NCI-H524 (cell line): ENCODE results near the gene LAMA4.

Experiments
- DNase-seq, 2 experiments: peaks; one replicate each; lab custom pipeline; 2025; lab: John Stamatoyannopoulos, UW

LAMA4 gene

DNA sequence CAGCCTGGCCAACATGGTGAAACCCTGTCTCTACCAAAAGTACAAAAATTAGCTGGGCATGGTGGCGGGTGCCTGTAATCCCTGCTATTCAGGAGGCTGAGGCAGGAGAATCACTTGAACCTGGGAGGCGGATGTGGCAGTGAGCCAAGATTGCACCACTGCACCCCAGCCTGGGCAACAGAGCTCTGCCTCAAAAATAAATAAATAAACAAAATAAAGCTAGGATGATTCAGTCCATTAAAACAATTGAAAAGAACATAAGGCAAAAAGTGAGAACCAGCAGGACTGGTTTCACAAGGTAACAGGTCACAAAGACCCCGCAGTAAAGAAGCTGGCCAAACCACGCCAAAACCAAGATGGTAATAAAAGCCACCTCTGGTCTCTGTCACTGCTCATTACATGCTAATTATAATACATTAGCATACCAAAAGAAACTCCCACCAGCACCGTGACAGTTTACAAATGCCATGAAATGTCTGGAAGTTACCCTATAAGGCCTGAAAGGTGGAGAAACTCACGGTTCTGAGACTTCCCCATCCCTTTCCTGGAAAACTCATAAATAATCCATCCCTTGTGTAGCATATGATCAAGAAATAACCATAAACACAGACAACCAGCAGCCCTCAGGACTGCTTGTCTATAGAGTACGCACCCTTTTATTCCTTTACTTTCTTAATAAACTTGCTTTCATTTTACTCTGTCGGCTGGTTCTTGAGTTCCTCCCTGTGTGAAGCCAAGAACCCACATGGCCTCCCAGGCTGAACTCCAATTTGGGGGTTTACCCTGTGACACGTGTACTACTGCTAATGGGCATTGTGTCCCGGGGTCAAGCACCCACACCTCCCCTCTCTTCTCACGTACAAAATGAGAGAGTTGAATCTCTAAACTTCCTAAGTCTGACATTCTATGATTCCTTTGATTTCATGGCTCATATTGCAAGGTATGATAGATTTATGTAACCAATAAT, 10.2 kb downstream of the LAMA4 start:
- no peak for DNase-seq

DNA sequence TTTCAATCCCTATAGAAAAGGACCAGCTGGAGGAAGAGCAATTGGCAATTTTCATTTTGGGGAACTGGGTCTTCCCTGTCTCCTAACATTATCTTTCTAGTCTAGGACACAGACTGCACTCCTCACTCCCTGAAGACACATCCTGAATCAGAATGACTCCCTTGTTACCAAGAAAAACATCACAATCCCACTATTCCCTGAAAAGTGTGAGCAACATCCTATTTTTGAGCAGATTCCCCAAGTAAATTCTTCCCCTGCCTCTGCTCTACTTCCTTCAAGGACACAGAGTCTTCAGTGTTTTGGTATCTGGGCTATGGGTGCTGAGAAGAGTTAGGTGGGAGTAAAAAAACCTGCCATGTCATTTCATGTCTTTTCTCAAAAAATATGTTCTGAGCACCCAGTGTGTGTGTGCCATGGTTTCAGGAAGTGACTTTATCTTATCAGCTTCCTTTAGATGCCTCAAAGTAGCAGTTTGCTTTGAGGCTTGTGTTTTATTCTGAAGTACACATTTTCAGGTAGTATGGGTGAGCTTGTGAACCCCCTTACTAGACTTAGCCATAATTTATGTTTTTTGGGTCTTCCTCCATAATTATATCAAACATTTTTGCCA, 12.4 kb downstream of the LAMA4 start:
- no peak for DNase-seq

- DNase-seq = peak in 1 of 2 experiments; percentile 28
Measured at GRCh38 chr6:112237595-112237994, 16.8 kb downstream of the LAMA4 start.

DNA sequence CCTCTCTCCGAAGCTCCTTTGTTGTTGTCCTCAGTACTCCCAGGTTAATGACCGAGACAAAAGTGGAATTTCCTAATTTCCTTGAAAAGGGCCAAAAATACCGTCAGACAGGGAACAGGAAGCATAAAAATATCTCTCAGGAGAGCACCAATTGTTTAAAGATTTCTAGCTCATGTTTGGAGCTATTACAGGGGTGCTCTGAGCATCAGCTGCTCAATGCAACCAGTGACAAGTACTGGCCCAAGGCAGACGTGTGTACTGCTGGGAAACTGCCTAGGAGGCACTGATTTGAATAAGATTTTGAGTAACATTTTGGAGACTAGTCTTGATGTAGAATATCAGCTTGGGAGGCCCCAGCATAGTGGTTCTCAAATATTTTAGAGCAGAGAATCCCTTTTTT, 17.3 kb downstream of the LAMA4 start:
- no peak for DNase-seq

GRCh38 chr6:112235956-112236355, 18.4 kb downstream of the LAMA4 start:
- DNase-seq = no peak

- DNase-seq = no peak
Measured at GRCh38 chr6:112234601-112235000, 19.8 kb downstream of the LAMA4 start.

DNA sequence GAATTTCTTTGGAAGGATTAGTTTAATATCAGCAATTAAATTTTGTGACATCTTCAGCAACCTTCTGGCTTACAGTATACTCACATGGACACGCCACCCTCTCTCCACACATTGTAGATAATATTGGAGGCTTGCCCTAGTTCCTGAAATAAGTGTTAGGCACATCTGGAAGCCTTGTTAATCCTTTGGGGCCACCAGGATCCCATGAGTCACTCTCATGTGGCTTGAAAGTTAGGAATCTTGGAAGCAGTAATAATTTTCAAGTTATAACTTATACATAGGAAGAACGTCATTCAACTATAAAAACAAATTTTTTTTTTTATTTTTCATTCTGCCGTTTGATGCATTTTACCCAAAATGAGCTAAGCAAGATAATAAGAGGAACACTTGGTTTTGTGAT, 20.5 kb downstream of the LAMA4 start:
- peak in 1 of 2 experiments; percentile 12 for DNase-seq

DNA sequence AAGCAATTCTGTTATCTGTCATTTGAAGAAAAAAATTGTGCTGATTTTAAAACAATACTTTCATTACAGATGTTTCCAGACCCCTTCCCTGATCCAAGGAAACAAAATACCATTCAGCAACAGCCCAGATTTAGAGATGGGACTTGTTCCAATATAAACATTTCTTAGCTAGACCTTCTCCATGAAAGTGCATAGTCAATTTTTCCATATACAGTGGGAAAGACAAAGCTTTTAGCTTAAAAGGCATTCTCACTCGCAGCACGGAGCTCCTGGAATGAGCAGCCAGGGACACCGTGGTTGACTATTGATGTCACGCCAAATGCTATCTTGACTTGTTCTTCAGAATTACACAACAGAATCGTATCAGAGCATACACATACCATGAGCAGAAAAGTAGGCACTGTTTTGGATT, 21.5 kb downstream of the LAMA4 start:
- DNase-seq = no peak

DNA sequence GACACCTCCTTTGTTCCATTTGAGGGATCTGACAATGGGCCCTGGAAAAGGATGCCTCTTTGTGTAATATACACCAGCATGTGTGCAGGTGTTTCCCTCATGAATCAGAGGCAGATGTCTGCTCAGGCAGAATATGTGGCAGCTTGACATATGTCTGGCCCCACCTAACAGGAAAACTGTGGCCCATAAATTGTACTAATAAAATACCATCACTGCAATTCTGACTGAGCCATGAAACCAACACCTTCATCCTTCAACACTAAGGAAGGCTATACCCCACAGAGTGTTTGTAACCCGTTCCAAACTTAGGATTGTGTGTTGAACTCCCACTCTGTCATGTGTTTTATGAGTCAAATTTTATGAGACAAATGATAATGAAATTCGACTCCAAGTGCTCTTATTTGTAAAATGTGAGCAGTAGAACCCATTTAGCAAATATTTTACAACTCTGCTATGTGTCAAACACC, 22.7 kb downstream of the LAMA4 start:
- DNase-seq = peak; percentile 86 to 92

DNA sequence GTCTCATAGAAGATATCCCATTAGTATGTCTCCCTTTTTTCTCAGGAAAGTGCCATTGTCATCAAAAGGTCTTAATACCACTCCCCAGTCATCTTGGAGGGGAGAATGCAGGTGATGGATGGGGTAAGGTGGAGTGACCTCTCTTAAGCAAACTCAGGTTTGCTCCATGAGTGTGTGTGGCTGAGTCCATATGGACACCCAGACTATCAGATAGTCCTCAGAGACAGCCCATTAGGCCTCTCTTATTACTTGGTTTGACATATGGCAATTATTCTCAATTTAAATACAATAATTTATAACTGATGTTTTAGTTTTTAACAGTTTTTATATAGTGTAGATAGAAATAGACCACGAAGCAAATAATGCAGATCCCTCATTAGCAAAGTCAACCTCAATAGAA, 23.2 kb downstream of the LAMA4 start:
- DNase-seq = peak in 1 of 2 experiments; percentile 72

DNA sequence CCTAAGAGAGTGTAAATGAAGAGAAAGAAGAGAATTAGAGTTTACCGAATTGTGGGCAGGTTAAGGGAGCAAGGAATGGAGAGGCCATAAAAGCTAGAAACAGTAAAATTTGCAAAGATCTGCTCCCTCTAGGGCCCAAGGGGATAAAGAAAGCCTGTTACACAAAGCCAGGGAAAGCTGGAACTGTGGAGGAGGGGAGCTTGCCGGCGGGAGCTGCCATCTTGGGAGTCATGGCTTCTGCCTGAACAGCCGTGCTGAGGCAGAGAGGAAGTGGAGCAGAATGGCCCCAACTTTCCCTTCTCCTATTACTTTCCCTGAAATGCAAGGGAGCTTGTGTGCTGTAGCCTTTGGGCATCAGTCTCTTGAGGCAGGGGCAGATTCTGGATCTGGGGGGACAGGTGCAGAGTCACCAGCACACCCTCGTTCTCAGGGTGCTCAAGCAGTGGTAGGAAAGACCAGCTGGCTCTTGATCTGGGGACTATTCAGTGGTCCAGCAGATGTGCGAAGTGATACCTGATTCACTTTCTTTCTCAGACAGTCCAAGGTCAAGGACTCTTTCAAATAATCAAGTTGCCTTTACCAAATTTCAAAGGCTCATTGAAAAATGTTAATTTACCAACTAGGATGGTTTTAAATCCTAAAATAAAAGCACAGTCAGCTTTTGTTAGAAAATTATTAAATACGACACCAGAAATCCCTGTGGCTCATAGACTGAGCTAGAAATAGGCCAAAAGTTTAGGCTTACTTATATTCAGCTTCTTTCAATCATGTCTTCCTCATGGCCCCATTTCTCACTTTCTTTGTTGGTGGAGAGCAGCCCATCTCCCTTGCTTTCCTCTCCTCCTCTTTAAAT, 25.7 kb downstream of the LAMA4 start:
- DNase-seq = no peak

DNA sequence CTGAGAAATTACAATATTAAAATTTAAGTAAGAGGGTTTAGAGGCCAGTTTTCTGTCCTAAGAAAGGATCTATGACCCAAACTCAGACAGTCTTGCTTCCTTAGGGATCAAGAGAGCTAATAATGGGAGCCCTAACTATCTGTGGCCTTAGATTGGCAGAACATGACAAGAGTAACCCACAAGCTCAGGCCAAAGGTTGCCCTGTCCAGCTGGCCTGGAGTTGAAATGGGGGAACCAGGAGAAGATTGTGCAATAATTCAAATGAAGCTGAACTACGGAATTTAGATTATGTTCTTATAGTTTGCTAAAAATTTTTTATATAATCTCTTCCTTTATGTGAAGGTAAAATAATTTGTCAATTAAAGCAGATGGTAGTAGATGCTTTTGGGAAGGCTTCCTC, 26.4 kb downstream of the LAMA4 start:
- DNase-seq = no peak

- no peak for DNase-seq
Measured at GRCh38 chr6:112227411-112227810, 27.0 kb downstream of the LAMA4 start.

DNA sequence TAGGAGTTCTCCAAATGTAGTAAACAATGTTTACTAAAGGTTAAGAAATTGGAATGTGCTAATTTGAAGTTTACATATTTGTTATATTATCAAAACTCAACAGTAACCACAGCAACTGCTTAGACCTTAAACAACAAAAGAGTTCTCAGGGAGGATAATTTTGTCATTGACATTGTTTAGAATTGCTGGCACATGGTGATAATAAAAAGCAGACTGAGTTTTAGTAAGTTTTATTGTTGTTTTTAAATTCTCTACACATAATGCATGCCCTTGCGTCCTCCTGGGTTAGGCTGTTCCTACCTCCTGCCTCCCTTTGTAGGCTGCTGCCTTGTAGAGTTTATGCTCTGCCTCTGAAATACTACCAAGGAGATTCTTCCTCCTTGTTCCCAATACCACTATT, 28.7 kb downstream of the LAMA4 start:
- no peak for DNase-seq

- DNase-seq = no peak
Measured at GRCh38 chr6:112224088-112224487, 30.3 kb downstream of the LAMA4 start.

DNA sequence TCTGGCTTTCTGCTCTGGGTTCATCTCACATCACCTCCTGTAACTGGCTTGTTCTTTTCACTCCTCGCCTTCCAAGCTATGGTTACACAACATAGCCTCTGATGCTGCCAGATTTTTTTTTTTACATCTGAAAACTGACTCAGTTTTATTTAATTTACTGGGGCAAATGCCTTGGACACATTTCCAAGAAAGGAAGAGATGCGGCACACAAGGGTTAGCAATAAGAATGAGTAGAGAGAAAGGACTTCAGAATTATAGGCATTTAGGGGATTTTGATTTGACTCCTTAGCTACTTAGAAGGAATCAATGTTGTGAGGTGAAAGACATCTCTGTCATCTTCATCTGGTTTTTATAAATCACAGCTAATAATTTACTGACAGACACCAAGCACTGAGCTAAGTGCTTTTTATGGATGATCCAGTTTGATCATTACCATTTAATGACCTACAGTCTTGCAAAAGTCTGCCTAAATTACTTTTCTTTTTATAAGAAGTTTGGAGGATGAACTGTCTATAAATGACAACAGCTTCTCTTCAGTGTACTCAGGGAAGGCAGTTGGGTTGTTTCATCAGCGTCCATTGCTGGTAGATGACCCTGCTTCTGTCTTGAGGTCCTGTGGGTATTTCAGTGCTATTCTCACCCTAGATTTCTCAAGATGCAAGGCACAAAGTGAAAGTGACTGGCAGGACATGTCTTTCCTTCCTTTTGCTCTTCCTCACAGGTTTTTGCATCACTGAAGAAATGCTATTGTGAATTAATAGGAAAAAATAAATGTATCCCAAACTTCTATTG, 31.1 kb downstream of the LAMA4 start:
- DNase-seq = no peak

DNA sequence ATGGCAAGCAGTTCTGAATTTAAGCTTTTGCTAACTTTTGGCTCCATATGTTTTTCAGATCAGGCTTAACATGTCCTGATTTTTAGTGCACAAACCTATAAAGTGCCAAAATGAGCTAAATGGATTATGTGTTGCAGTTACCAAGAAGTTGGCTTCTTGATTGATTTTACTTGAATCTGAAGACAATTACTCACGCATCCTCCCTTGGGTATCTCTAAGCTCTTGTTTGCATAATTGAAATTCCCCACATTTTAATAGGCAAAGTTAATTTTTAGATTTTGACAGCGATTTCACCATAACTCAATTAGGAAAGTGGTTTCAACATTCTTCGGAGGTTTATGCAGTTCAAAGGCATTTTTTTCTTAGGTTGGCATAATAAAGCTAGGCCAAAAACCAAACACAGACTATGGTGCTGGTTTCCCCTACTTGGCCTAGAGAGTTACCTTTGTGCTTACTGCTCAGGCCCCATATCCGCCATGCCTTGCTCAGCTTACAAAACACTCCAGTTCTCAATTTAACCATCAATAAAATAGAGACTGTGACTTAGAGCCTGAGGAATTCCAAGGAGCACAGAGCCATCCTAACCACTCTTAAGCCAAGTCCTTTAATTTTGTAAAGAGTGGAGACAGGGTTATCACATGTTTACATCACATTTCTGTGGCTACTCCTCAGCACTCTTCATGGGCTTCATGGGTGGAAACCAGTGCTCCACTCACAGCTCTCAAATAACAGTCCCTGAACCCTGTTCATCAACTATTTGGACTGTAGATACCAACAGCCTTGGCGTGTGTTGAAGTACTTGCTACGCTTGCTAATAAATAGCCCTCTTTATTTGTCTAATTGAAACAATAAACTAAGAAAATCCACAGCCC, 32.1 kb downstream of the LAMA4 start:
- DNase-seq = no peak

GRCh38 chr6:112221561-112221960, 32.8 kb downstream of the LAMA4 start:
- DNase-seq = no peak

DNA sequence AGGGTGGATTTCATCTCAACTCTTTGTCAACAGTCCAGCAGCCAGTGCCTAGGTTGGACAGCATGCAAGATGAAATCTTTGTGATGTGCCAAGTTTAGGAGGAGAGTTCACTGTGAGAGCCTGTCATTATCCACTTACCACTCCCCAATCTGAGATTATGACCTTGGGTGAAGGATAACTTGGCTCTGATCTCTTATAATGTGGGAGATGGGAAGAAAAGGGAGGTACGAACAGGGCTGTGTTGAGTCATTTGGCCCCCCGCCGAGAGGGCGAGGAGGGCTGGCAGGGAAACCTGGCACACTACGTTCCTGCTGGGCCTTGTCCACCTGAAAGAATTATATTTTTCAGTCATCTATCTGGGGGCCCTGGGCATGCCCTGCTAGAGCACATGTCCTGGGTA, 35.8 kb downstream of the LAMA4 start:
- no peak for DNase-seq
